HepG2 (cell line): ENCODE results near the gene GFPT2. TPM values are rescaled to one million over a fixed set of nuclear protein-coding genes. Genes with fewer than 3 reads are reported as not detected.
A peak's percentile ranks its signal among the peaks of the same experiment; 100 is the strongest.

Experiments used
- ATAD3A ChIP-seq: sonication (generic); formaldehyde crosslinking; IDR thresholded peaks from 2 replicates; pipeline ENCODE4 v1.4.0; 2020; ENCODE audit warnings: missing genetic modification reagents
- ATF4 ChIP-seq, 2 experiments: fragments of 450-650 bp in 1 of 2; sonication (generic) in 1 of 2; formaldehyde crosslinking; IDR thresholded peaks; 2 replicates each; pipeline versions ENCODE4 v1.5.0 to v1.8.0; 2020 to 2022; ENCODE audit warnings: mild to moderate bottlenecking in 1 of 2, missing genetic modification reagents in 1 of 2
- BCLAF1 ChIP-seq: fragments of 450-650 bp; IDR thresholded peaks from 2 replicates; pipeline ENCODE4 v1.6.1; 2017; ENCODE audit warnings: mild to moderate bottlenecking
- FOXK2 ChIP-seq: fragments of 450-650 bp; IDR thresholded peaks from 2 replicates; pipeline ENCODE4 v1.6.1; 2016
- NFAT5 ChIP-seq: sonication (generic); formaldehyde crosslinking; IDR thresholded peaks from 2 replicates; pipeline ENCODE4 v1.4.0; 2020; ENCODE audit warnings: missing genetic modification reagents
- PHB2 ChIP-seq: fragments of 450-650 bp; IDR thresholded peaks from 2 replicates; pipeline ENCODE4 v1.6.1; 2018; ENCODE audit not compliant: partially characterized antibody
- STAT6 ChIP-seq: sonication (generic); formaldehyde crosslinking; IDR thresholded peaks from 2 replicates; pipeline ENCODE4 v1.4.0; 2020; ENCODE audit warnings: missing genetic modification reagents, mild to moderate bottlenecking, borderline replicate concordance
- TP53 ChIP-seq: sonication (generic); formaldehyde crosslinking; conservative IDR thresholded peaks from 2 replicates; pipeline ENCODE4 v1.4.0; 2020; ENCODE audit warnings: missing genetic modification reagents
- ZFP90 ChIP-seq: sonication (generic); formaldehyde crosslinking; IDR thresholded peaks from 2 replicates; pipeline ENCODE4 v1.8.0; 2022; ENCODE audit warnings: missing genetic modification reagents, mild to moderate bottlenecking, inconsistent platforms, borderline replicate concordance
- ZNF446 ChIP-seq: sonication (generic); formaldehyde crosslinking; IDR thresholded peaks from 2 replicates; pipeline ENCODE4 v1.5.0; 2020; ENCODE audit warnings: mild to moderate bottlenecking, missing genetic modification reagents
- ZNF503 ChIP-seq: sonication (generic); formaldehyde crosslinking; IDR thresholded peaks from 2 replicates; pipeline ENCODE4 v1.4.0; 2020; ENCODE audit warnings: missing genetic modification reagents
- ZNF556 ChIP-seq: sonication (generic); formaldehyde crosslinking; IDR thresholded peaks from 2 replicates; pipeline ENCODE4 v1.4.0; 2020; ENCODE audit warnings: mild to moderate bottlenecking, missing genetic modification reagents, borderline replicate concordance
- ZNF775 ChIP-seq: sonication (generic); formaldehyde crosslinking; IDR thresholded peaks from 2 replicates; pipeline ENCODE4 v1.4.0; 2020; ENCODE audit warnings: missing genetic modification reagents, mild to moderate bottlenecking, moderate library complexity, borderline replicate concordance
- ZNF788 ChIP-seq: sonication (generic); formaldehyde crosslinking; IDR thresholded peaks from 2 replicates; pipeline ENCODE4 v1.5.0; 2020; ENCODE audit warnings: mild to moderate bottlenecking, missing genetic modification reagents, borderline replicate concordance
- polyA plus RNA-seq, 8 experiments: library from polyadenylated mRNA; depleted of rRNA in 3 of 8; stranded (reverse) in 7 of 8; unstranded in 1 of 8; fragments of >200 nt; fragmentation: Illumina TruSeq in 4 of 8; extraction: Trizol in 4 of 8; gene quantifications; 2 replicates each; pipeline versions ENCODE4 v1.2.1 to v1.2.3, GENCODE V29; 2011 to 2016; ENCODE audit warnings: low read depth in 4 of 8, missing spikeins in 1 of 8, mixed read lengths in 1 of 8; ENCODE audit not compliant: insufficient read depth in 1 of 8
- total RNA-seq, 5 experiments: library from RNA; depleted of rRNA; stranded (reverse); fragments of >200 nt; fragmentation: Illumina TruSeq; extraction: Trizol; gene quantifications; 2 replicates each; pipeline ENCODE4 v1.2.3, GENCODE V29; 2016; ENCODE audit warnings: low read depth in 1 of 5

GFPT2 gene
- total and polyA plus RNA-seq, 2 of the 13 experiments (the other 11 are each of a cell fraction or from before 2014, with no cell fraction given), result 0.18 TPM

GRCh38 chr5:180291943-180292831, 60.9 kb downstream of the GFPT2 start, which contains the start of gene MAPK9 (continued):
- TF ChIP-seq NFAT5 (CRISPR knock-in tag) (0 out of 2 replicates have a peak, but pooled peaks have one; percentile 34), FOXK2 (no peak), ZNF775 (CRISPR knock-in tag) (no peak), BCLAF1 (no peak), TP53 (CRISPR knock-in tag) (no peak), ZNF446 (CRISPR knock-in tag) (peak; percentile 92), ZNF788 (CRISPR knock-in tag) (peak; percentile 44; the same call in 1 of the 2 replicates), ZNF556 (no peak), PHB2 (no peak), ZFP90 (CRISPR knock-in tag) (0 out of 2 replicates have a peak, but pooled peaks have one; percentile 61), STAT6 (CRISPR knock-in tag) (no peak), ATF4 (CRISPR knock-in tag; IDR thresholded peaks at IDR 0.05) (no peak), ATAD3A (0 out of 2 replicates have a peak, but pooled peaks have one; percentile 14), ZNF503 (no peak)
